Transverse colon (tissue), 3 donors: Measurements from ENCODE around the gene EIF4ENIF1.

Source experiments
- CTCF ChIP-seq, 5 experiments: fragments of 200-600 bp in 3 of 5; fragments of 450-650 bp in 2 of 5; sonication (generic) in 3 of 5; IDR thresholded peaks; 1 replicate in 2 of 5; 2 replicates in 3 of 5; pipeline ENCODE4 v1.5.1; 2016 to 2017; ENCODE audit warnings: antibody characterized with exemption in 5 of 5, inconsistent platforms in 3 of 5, mild to moderate bottlenecking in 2 of 5, moderate library complexity in 1 of 5
- POLR2A ChIP-seq: fragments of 450-650 bp; IDR thresholded peaks from one replicate; pipeline ENCODE4 v1.6.1; 2016; ENCODE audit warnings: antibody characterized with exemption, mild to moderate bottlenecking, moderate library complexity

- no peak for TF ChIP-seq POLR2A
- TF ChIP-seq CTCF (IDR thresholded peaks at IDR 0.05): no peak
Measured at GRCh38 chr22:31533374-31533773, 43.7 kb upstream of the EIF4ENIF1 start.
